Stimulated activated CD4-positive, alpha-beta T cell treated with anti-CD3 and anti-CD28 coated beads, Interleukin-12 subunit alpha, Interleukin-12 subunit beta, amount 100 ng/mL, for 4 hours (primary cell): ENCODE measurements around the gene ADAMTS15.

Experiments used
- DNase-seq: peaks from one replicate; pipeline ENCODE4 v3.0.0-alpha.2; 2020

Gene ADAMTS15, protein sequence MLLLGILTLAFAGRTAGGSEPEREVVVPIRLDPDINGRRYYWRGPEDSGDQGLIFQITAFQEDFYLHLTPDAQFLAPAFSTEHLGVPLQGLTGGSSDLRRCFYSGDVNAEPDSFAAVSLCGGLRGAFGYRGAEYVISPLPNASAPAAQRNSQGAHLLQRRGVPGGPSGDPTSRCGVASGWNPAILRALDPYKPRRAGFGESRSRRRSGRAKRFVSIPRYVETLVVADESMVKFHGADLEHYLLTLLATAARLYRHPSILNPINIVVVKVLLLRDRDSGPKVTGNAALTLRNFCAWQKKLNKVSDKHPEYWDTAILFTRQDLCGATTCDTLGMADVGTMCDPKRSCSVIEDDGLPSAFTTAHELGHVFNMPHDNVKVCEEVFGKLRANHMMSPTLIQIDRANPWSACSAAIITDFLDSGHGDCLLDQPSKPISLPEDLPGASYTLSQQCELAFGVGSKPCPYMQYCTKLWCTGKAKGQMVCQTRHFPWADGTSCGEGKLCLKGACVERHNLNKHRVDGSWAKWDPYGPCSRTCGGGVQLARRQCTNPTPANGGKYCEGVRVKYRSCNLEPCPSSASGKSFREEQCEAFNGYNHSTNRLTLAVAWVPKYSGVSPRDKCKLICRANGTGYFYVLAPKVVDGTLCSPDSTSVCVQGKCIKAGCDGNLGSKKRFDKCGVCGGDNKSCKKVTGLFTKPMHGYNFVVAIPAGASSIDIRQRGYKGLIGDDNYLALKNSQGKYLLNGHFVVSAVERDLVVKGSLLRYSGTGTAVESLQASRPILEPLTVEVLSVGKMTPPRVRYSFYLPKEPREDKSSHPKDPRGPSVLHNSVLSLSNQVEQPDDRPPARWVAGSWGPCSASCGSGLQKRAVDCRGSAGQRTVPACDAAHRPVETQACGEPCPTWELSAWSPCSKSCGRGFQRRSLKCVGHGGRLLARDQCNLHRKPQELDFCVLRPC

GRCh38 chr11:130448416-130449309 lies at the start of gene ADAMTS15:
Gene ADAMTS15, plus strand, starts transcription at chr11:130448645. Its CDS starts 329 bp downstream, at chr11:130448974.
- no peak for DNase-seq

DNA sequence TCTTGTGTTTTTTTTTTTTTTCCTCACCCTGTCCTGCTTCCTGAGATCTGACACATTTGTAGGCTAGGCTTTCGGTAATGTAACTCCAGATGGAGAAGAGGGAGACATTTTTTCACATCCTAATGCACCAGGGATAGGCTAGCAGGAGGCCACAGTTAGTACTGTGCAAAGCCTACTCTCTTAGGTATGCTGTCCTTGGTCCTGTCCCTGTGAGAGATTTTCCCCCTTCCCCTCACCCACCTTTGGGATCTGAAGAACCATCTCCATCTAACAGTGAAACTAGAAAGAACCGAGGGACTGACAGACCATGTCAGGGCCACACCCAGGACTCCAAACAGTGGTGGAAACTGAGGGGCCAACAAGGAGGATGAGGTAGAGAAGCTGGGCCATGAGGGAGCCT lies 49.2 kb upstream of the ADAMTS15 start:
- DNase-seq = no peak

GRCh38 chr11:130400781-130401483 lies 47.5 kb upstream of the ADAMTS15 start:
- DNase-seq = no peak

GRCh38 chr11:130402570-130402969 lies 45.9 kb upstream of the ADAMTS15 start:
- DNase-seq = no peak

DNA sequence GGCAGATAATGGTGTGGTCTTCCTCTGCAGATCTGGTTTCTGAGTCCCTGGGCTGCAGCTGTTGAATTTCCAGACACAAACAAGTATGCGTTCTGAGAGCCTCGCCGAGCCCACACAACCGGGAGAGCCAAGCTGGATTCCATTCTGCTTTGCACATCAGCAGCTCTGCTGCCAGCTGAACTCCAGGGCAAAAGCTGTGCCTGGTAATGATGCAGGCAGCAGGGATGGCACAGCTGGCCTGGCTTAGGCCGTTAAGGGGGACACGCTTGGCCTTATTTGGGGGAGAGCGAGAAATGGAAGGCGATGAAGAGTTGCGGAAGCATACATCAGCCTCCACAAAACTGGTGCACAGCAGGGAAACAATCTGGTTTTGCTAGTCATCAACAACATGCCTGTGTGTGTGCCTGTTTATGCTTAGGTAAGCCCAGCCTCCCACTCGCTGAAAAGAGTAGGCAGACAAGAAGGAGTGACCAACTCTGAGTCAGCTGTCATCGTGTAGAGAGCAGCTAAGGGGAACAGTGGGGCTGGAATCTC lies 45.1 kb upstream of the ADAMTS15 start:
- no peak for DNase-seq

- no peak for DNase-seq
Observed at GRCh38 chr11:130403967-130404366, 44.5 kb upstream of the ADAMTS15 start.

- DNase-seq = no peak
Observed at GRCh38 chr11:130404727-130405126, 43.7 kb upstream of the ADAMTS15 start.

DNA sequence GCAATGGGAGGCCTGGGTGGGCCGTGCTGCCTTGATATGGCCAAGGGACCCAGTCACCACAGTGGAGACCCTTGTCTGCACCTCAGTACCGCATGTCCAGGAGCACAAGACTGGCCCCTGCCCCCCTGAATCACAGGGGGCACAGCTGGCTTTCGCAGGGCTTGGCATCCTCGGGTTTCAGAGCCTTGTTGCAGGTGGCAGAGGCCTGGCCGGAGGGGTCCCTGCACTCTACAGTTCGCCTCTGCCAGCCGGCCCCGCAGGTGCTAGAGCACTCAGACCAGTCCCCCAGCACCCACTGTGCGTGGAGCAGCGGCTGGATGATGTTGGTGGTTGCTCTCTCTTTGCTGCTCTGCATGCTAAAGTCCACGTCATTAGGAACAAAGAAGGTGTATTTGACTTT lies 43.0 kb upstream of the ADAMTS15 start:
- no peak for DNase-seq

- DNase-seq = no peak
Observed at GRCh38 chr11:130407978-130408377, 40.5 kb upstream of the ADAMTS15 start.

DNA sequence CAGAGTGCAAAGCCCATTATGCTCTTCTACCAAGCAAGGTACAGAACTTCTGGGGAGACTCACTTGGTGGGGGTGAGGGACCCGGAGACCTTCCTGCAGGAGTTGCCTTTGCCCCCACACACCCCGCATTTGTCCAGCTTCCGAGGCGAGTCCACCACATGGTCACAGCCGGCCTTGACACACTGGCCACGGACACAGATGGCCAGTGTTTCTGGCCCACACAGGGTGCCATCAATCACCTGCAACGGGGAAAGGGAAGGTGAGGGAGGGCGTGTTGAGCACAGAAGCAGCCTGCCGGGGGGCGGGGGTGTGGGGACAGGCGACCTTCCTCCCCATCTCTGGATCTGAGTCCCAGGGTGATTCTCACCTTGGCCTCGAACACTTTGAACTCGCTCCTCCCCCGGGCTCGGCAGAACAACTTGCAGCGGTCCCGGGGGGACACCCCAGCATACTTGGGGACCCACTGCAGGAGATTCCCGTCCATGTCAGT lies 40.0 kb upstream of the ADAMTS15 start:
- no peak for DNase-seq

GRCh38 chr11:130408901-130409300 lies 39.5 kb upstream of the ADAMTS15 start:
- DNase-seq = no peak

GRCh38 chr11:130409594-130410388 lies 38.7 kb upstream of the ADAMTS15 start:
- no peak for DNase-seq

DNA sequence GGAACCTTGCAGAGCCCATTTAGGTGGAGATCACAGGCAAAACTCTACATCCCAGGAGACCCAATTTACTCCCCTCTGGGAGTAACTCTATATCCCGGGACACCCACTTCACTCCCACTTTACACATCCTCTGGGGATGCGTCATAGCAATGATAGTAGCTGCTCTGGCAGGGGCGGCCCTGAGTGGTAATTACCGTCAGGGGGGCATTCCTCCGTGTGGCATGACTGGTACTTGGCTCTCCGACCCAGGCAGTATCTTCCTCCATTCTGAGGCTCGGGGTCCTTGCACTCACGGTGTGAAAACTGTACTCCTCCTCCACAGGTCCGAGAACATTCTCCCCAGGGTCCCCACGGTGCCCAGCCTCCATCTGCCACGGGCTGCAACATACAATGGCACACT lies 37.2 kb upstream of the ADAMTS15 start:
- DNase-seq = no peak

DNA sequence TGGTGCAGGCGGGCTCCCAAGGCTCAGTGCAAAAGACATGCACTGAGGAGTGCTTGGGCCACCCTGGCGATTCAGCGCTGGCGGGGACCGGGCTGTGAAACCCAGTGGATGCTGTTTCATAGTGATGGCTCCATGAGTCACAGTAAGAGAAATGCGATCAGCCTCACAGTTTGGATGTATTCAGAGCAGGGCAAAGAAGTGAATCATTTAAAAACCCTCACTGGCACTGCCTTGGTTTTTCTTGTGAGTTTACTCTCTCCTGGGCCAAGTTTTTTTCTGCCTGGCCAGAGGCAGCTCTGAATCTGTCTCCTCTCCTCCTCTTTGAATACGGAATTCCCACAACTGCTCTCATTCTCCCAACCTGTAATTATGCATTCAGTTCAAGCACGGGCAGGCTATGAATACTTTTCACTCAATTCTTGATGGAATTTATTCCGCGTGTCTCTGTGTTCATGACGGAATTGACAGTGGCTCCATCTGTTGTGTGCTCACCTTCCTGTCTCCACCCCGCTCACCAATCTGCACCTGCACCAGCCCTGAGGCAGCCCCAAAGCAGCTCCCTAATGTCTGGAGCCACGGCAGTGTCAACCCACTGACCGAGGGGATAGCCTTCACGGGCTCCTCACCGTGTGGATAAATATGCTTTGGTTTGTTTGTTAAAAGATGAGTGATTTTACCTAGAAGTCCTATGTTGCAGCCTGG lies 34.9 kb upstream of the ADAMTS15 start:
- no peak for DNase-seq

DNA sequence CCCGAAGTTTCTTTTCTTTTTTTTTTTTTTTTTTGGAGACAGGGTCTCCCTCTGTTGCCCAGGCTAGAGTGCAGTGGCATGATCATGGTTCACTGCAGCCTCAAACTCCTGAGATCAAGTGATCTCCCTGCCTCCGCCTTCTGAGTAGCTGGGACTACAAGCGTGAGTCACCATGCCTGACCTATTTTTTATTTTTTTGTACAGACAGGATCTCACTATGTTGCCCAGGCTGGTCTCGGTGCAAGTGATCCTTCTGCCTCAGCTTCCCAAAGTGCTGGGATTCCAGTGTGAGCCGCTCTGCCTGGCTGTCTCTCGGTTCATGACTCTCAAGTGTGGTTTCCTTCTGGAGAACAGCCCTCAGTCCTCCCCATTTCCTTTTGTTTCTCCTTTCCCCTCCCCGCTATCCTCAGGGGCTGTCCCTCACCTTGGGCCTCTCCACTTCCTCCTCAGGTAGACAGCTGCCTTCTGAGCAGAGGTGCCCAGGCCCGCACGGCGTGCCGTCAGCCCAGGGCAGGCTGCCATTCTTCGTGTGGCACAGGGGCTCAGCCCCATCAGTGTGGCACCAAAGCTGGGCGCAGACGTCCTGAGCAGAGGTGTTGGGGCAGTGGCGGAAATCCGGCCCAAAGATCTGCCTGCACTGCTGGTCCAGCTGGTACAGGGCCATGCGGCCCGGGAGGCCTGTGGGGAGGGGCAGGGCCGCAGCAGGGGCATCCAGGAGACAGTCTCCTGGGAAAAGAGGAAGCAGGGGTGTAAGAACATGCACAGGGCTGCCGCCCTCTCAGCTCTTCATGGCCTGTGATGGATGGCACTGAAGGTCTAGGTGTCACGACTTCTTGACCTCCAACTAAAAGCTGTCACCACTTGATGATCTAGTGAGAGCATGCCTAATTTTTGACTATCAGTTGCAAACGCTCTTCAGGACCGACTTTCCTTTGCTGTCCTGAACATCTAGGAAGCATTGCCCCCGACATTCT lies 34.1 kb upstream of the ADAMTS15 start:
- no peak for DNase-seq

GRCh38 chr11:130415731-130416529 lies 32.5 kb upstream of the ADAMTS15 start:
- DNase-seq = no peak

- DNase-seq = no peak
Observed at GRCh38 chr11:130416530-130416882, 31.9 kb upstream of the ADAMTS15 start.

DNA sequence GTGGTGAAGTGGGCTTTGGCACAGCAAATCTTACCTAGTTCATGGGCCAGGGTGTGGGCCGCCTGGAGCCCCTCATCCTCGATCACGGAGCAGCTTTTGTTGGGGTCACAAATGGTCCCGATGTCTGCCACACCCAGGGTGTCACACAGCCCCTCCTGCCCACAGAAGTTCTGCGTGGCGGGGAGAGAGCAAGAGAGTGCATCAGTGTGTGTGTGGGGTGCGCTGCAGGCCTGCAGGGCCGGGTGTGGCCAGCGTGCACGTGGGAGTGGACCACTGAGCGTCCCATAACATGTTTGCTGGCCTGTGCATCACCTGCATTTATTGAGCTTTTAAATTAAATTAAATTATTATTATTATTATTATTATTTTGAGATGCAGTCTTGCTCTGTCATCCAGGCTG lies 31.5 kb upstream of the ADAMTS15 start:
- no peak for DNase-seq
